PC-9 (cell line): Measurements from ENCODE around the gene MLXIP. TPM values are rescaled to one million over a fixed set of nuclear protein-coding genes. Genes with fewer than 3 reads are reported as not detected.

Experiments used
- BruUV-seq: library from RNA; stranded (reverse); fragments of 400-500 nt; replicated peaks from 2 replicates; lab custom pipeline; 2021; lab: Mats Ljungman, UMichigan
- CTCF ChIA-PET: fragments of 300-600 bp; sonication (Branson Sonifier 250); formaldehyde crosslinking; loops from one replicate; lab custom pipeline; 2022; ENCODE audit warnings: antibody characterized with exemption; lab: Charles Lee
- POLR2A ChIA-PET: fragments of 300-600 bp; sonication (Branson Sonifier 250); formaldehyde crosslinking; loops from one replicate; lab custom pipeline; 2022; ENCODE audit warnings: antibody characterized with exemption; ENCODE audit not compliant: unreplicated experiment; lab: Charles Lee
- DNase-seq, 2 experiments: peaks; one replicate each; pipeline versions ENCODE4 v3.0.0 to v3.0.0-alpha.2; 2015 to 2022; ENCODE audit warnings: mixed read lengths in 1 of 2
- H2AFZ ChIP-seq: fragments of 200-600 bp; sonication (generic); 2 replicates; pipeline ENCODE4 v1.8.1; 2017; ENCODE audit warnings: antibody characterized with exemption
- H3F3A ChIP-seq: fragments of 200-600 bp; sonication (generic); 2 replicates; pipeline ENCODE4 v1.8.1; 2017; ENCODE audit warnings: antibody characterized with exemption, mild to moderate bottlenecking, low read depth; ENCODE audit not compliant: insufficient read depth
- H3K27ac ChIP-seq: fragments of 200-600 bp; sonication (generic); 2 replicates; pipeline ENCODE4 v1.6.1; 2016; ENCODE audit warnings: mixed run types
- H3K27me3 ChIP-seq: fragments of 200-600 bp; sonication (generic); 2 replicates; pipeline ENCODE4 v1.6.1; 2016; ENCODE audit warnings: low read depth, mixed run types; ENCODE audit not compliant: insufficient read depth
- H3K36me3 ChIP-seq: fragments of 200-600 bp; sonication (generic); 2 replicates; pipeline ENCODE4 v1.6.1; 2016; ENCODE audit warnings: low read depth, mixed run types
- H3K4me1 ChIP-seq: fragments of 200-600 bp; sonication (generic); replicated peaks from 2 replicates; pipeline ENCODE4 v1.6.1; 2016; ENCODE audit warnings: mixed run types; ENCODE audit not compliant: insufficient read depth
- H3K4me2 ChIP-seq: fragments of 200-600 bp; sonication (generic); 2 replicates; pipeline ENCODE4 v1.6.1; 2017; ENCODE audit warnings: mixed run types
- H3K4me3 ChIP-seq: fragments of 200-600 bp; sonication (generic); 2 replicates; pipeline ENCODE4 v1.6.1; 2016; ENCODE audit warnings: mixed run types
- H3K79me2 ChIP-seq: fragments of 200-600 bp; sonication (generic); 2 replicates; pipeline ENCODE4 v1.6.1; 2017; ENCODE audit warnings: low read depth, mixed run types
- H3K9me2 ChIP-seq: fragments of 200-600 bp; sonication (generic); 2 replicates; pipeline ENCODE4 v1.8.1; 2017; ENCODE audit warnings: mild to moderate bottlenecking; ENCODE audit not compliant: insufficient read depth
- H3K9me3 ChIP-seq: fragments of 200-600 bp; sonication (generic); 2 replicates; pipeline ENCODE4 v1.8.1; 2016; ENCODE audit warnings: low read depth; ENCODE audit not compliant: insufficient read depth
- H4K20me1 ChIP-seq: fragments of 200-600 bp; sonication (generic); 2 replicates; pipeline ENCODE4 v1.8.1; 2017; ENCODE audit not compliant: insufficient read depth
- EZH2 ChIP-seq: fragments of 200-600 bp; sonication (generic); IDR thresholded peaks from 2 replicates; pipeline ENCODE4 v1.8.0; 2017; ENCODE audit warnings: antibody characterized with exemption, low read depth
- intact Hi-C: fragments of 100-400 bp; cut with micrococcal nuclease; formaldehyde crosslinking; loops from one replicate; pipeline ENCODE4 v1.10.0; 2022; ENCODE audit not compliant: unreplicated experiment
- total RNA-seq: library from RNA; stranded (reverse); gene quantifications from 2 replicates; pipeline ENCODE4 v1.2.3, GENCODE V29; 2021
- TF ChIP-seq, protein P1 (sequence below): fragments of 200-600 bp; sonication (generic); conservative IDR thresholded peaks from 2 replicates; pipeline ENCODE4 v1.6.1; 2017; ENCODE audit warnings: mixed run types, antibody characterized with exemption, mild to moderate bottlenecking, moderate library complexity

The MLXIP gene
- total RNA-seq, 1 experiment from 2014 or later: 83.3 TPM

DNA sequence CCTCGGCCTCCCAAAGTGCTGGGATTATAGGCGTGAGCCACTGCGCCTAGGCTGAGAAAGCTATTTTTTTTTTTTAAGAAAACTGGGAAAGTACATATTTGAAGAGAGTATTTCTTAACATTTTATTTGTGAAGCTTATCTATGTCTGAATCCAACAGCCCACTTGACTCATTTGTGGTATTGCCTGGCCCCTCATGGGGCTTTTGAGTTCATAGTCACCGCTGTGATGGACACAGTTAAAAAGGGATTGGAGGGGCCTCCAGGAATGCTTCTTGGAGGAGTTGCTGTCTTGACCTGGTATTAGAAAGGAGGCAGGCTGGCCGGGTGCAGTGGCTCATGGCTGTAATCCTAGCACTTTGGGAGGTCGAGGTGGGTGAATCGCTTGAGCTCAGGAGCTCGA lies 30.4 kb upstream of the MLXIP start:
- POLR2A ChIA-PET: no interaction called here
- no peak overlapping the region for H3K4me2 ChIP-seq
- no peaks in the 10 kb centered on the region for H3K36me3 ChIP-seq
- H3K27ac ChIP-seq: no peak overlapping the region
- no peak overlapping the region for H3K4me3 ChIP-seq
- H3K27me3 ChIP-seq: no peaks in the 10 kb centered on the region
- no peak for DNase-seq
- no peak for TF ChIP-seq EZH2
- TF ChIP-seq, protein P1, sequence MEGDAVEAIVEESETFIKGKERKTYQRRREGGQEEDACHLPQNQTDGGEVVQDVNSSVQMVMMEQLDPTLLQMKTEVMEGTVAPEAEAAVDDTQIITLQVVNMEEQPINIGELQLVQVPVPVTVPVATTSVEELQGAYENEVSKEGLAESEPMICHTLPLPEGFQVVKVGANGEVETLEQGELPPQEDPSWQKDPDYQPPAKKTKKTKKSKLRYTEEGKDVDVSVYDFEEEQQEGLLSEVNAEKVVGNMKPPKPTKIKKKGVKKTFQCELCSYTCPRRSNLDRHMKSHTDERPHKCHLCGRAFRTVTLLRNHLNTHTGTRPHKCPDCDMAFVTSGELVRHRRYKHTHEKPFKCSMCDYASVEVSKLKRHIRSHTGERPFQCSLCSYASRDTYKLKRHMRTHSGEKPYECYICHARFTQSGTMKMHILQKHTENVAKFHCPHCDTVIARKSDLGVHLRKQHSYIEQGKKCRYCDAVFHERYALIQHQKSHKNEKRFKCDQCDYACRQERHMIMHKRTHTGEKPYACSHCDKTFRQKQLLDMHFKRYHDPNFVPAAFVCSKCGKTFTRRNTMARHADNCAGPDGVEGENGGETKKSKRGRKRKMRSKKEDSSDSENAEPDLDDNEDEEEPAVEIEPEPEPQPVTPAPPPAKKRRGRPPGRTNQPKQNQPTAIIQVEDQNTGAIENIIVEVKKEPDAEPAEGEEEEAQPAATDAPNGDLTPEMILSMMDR: no peak
- no peaks in the 10 kb centered on the region for H4K20me1 ChIP-seq
- intact Hi-C loops: no loop called here
- no TSS peak for BruUV-seq
- no peaks in the 10 kb centered on the region for H3K4me1 ChIP-seq
- no peaks in the 10 kb centered on the region for H3K79me2 ChIP-seq
- no peak overlapping the region for H2AFZ ChIP-seq
- H3K9me3 ChIP-seq: no peaks in the 10 kb centered on the region
- CTCF ChIA-PET: no interaction called here
- no peaks in the 10 kb centered on the region for H3K9me2 ChIP-seq
- no peaks in the 10 kb centered on the region for H3F3A ChIP-seq

DNA sequence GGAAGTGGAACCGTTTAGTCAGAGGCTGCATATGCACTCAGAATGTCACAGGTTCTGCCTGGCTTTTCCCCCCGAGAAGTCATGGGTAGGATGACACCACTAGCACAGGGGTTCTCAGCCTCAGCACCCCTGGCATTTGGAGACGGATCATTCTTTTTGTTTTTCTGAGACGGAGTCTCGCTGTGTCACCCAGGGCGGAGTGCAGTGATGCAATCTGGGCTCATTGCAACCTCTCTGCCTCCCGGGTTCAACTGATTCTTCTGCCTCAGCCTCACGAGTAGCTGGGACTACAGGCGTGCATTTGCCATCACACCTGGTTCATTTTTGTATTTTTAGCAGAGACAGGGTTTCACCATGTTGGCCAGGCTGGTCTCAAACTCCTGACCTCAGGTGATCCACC lies 28.7 kb upstream of the MLXIP start:
- ChIA-PET CTCF (no interaction called here), POLR2A (no interaction called here)

DNA sequence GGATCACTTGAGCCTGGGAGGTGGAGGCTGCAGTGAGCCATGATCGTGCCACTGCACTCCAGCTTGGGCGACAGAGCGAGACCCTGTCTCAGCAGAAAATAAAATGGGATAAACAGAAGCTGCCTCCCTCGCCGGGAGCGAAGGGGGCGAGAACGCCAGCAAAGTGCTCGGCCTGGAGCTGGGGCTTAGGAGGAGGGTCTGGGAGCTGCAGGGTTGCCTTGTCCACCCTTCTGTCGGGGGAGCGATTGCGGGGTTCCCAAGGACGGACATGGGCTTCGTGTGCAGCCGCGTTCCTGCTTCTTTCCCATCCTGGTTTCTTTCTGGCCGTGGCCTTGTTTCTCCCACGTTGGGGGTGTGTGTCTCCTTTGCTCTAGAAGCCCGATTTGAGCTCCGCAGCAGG lies 27.9 kb upstream of the MLXIP start:
- Histone ChIP-seq H3K36me3 (no peaks in the 10 kb centered on the region), H3K79me2 (no peaks in the 10 kb centered on the region), H3K4me1 (no peaks in the 10 kb centered on the region), H3F3A (no peaks in the 10 kb centered on the region), H3K9me2 (no peaks in the 10 kb centered on the region), H3K9me3 (no peaks in the 10 kb centered on the region), H2AFZ (no peak overlapping the region), H3K27me3 (no peaks in the 10 kb centered on the region), H4K20me1 (no peaks in the 10 kb centered on the region), H3K27ac (no peak overlapping the region), H3K4me2 (no peak overlapping the region), H3K4me3 (no peak overlapping the region)
- TF ChIP-seq, protein P1: no peak
- ChIA-PET CTCF (interaction anchor here (0.8 kb wide), 1 partner anchor 73 kb away, joined by 3 read pairs; no protein-coding TSS in a partner anchor), POLR2A (no interaction called here)
- BruUV-seq: no TSS peak
- intact Hi-C loops: loop anchor here (5.0 kb wide), 1 partner anchor 217 kb away; the partner anchor contains the start of gene VPS33A
- DNase-seq: no peak

More for the DNA sequence above, 28.7 kb upstream of the MLXIP start:
- Histone ChIP-seq H3K4me3 (no peak overlapping the region), H4K20me1 (no peaks in the 10 kb centered on the region), H3K4me2 (no peak overlapping the region), H3K9me3 (no peaks in the 10 kb centered on the region), H3K4me1 (no peaks in the 10 kb centered on the region), H3F3A (no peaks in the 10 kb centered on the region), H3K27ac (no peak overlapping the region), H3K27me3 (no peaks in the 10 kb centered on the region), H3K36me3 (no peaks in the 10 kb centered on the region), H2AFZ (no peak overlapping the region), H3K79me2 (no peaks in the 10 kb centered on the region), H3K9me2 (no peaks in the 10 kb centered on the region)
- no TSS peak for BruUV-seq
- no peak for TF ChIP-seq EZH2
- TF ChIP-seq, protein P1: no peak
- no peak for DNase-seq
- intact Hi-C loops: loop anchor here (5.0 kb wide), 1 partner anchor 217 kb away; the partner anchor contains the start of gene VPS33A
